K562 (cell line): ENCODE results near the gene MYO3A. TPM values are rescaled to one million over a fixed set of nuclear protein-coding genes. Genes with fewer than 3 reads are reported as not detected.

Source experiments
- ATAC-seq: fragments of 200-7000 bp; cut with Tn5 transposase; 3 replicates; pipeline ENCODE4 v1.9.1; 2020; ENCODE audit warnings: moderate library complexity
- BruUV-seq: library from RNA; stranded (reverse); fragments of 400-500 nt; replicated peaks from 2 replicates; lab custom pipeline; 2021; lab: Mats Ljungman, UMichigan
- CTCF ChIA-PET: fragments of 300-600 bp; formaldehyde crosslinking; extraction: SDS; loops from one replicate; lab custom pipeline; 2021; ENCODE audit warnings: low intra/inter-chr PET ratio; lab: Yijun Ruan, JAX
- POLR2A ChIA-PET: fragments of 300-600, 350-650 bp; sonication (Branson Sonifier 250); formaldehyde crosslinking; extraction: SDS; loops from one replicate; lab custom pipeline; 2021; ENCODE audit warnings: antibody characterized with exemption, inconsistent platforms; lab: Yijun Ruan, JAX
- DNase-seq, 4 experiments: peaks; one replicate each; pipeline versions ENCODE4 v3.0.0 to v3.0.0-alpha.2; 2011 to 2018; ENCODE audit warnings: low spot score in 3 of 4, mixed read lengths in 3 of 4; ENCODE audit errors: extremely low read depth in 1 of 4
- FAIRE-seq: peaks from 2 replicates; lab custom pipeline; 2011; peaks lifted over from hg19 to GRCh38; lab: Jason Lieb, UNC
- H2AFZ ChIP-seq: 2 replicates; pipeline ENCODE4 v1.6.0; 2011; ENCODE audit warnings: low read depth, low read length, control low read depth, inconsistent platforms
- H3K27ac ChIP-seq: fragments of 200-600 bp; 3 replicates; pipeline ENCODE4 v1.8.0; 2011; ENCODE audit warnings: low read depth, mild to moderate bottlenecking, control low read depth, inconsistent platforms, low read length, moderate library complexity, mixed read lengths; ENCODE audit errors: extremely low read depth
- H3K27me3 ChIP-seq, 2 experiments: fragments of 300-600 bp in 1 of 2; 2 replicates in 1 of 2; 3 replicates in 1 of 2; pipeline versions ENCODE4 v1.6.0 to v1.8.0; 2011; ENCODE audit warnings: inconsistent platforms in 2 of 2, low read length in 2 of 2, mild to moderate bottlenecking in 1 of 2, mixed read lengths in 1 of 2, moderate library complexity in 1 of 2; ENCODE audit not compliant: control insufficient read depth in 2 of 2, insufficient read depth in 2 of 2
- H3K36me3 ChIP-seq: fragments of 300-600 bp; 3 replicates; pipeline ENCODE4 v1.8.0; 2011; ENCODE audit warnings: mild to moderate bottlenecking, low read length, inconsistent platforms; ENCODE audit not compliant: control insufficient read depth, insufficient read depth
- H3K4me1 ChIP-seq, 2 experiments: fragments of 200-600 bp in 1 of 2; replicated peaks in 1 of 2; 2 replicates in 1 of 2; 3 replicates in 1 of 2; pipeline versions ENCODE4 v1.5.1 to v1.8.0; 2011; ENCODE audit warnings: inconsistent platforms in 2 of 2, low read length in 2 of 2, mild to moderate bottlenecking in 1 of 2, mixed read lengths in 1 of 2, moderate library complexity in 1 of 2; ENCODE audit not compliant: control insufficient read depth in 2 of 2, insufficient read depth in 2 of 2
- H3K4me2 ChIP-seq: 2 replicates; pipeline ENCODE4 v1.6.1; 2011; ENCODE audit warnings: low read length, control low read depth, inconsistent platforms, mixed read lengths; ENCODE audit not compliant: insufficient read depth
- H3K4me3 ChIP-seq: fragments of 200-600 bp; sonication (generic), shearing (Covaris generic); 2 replicates; pipeline ENCODE4 v1.5.1; 2016; ENCODE audit warnings: control low read depth, inconsistent platforms
- H3K79me2 ChIP-seq: fragments of 200-600 bp; 3 replicates; pipeline ENCODE4 v1.8.0; 2011; ENCODE audit warnings: low read length, inconsistent platforms; ENCODE audit not compliant: control insufficient read depth, insufficient read depth
- H3K9ac ChIP-seq, 2 experiments: 2 replicates each; pipeline versions ENCODE4 v1.6.0 to v1.6.1; 2011; ENCODE audit warnings: low read depth in 2 of 2, low read length in 2 of 2, control low read depth in 1 of 2, inconsistent platforms in 1 of 2, mild to moderate bottlenecking in 1 of 2, mixed read lengths in 1 of 2; ENCODE audit not compliant: insufficient read depth in 1 of 2
- H3K9me1 ChIP-seq: one replicate; pipeline ENCODE4 v1.6.0; 2011; ENCODE audit warnings: inconsistent platforms, mild to moderate bottlenecking, low read length, moderate library complexity; ENCODE audit not compliant: control insufficient read depth, insufficient read depth
- H3K9me3 ChIP-seq: replicated peaks from 2 replicates; pipeline ENCODE4 v1.5.1; 2011; ENCODE audit warnings: low read depth, low read length, inconsistent platforms; ENCODE audit not compliant: control insufficient read depth, insufficient read depth
- H4K20me1 ChIP-seq: replicated peaks from 2 replicates; pipeline ENCODE4 v1.6.1; 2011; ENCODE audit warnings: low read length, inconsistent platforms, mixed read lengths; ENCODE audit not compliant: control insufficient read depth, insufficient read depth
- ARNT ChIP-seq, 2 experiments: fragments of 450-650 bp; IDR thresholded peaks; 2 replicates each; pipeline ENCODE4 v1.6.1; 2016; ENCODE audit warnings: mild to moderate bottlenecking in 1 of 2
- HNRNPUL1 ChIP-seq: fragments of 200-400 bp; formaldehyde crosslinking; IDR thresholded peaks from 2 replicates; pipeline ENCODE4 v1.6.1; 2017; ENCODE audit warnings: low read length
- PHF8 ChIP-seq: fragments of 200-600 bp; sonication (generic); IDR thresholded peaks from 2 replicates; pipeline ENCODE4 v1.6.1; 2012; ENCODE audit warnings: mixed run types, mild to moderate bottlenecking, inconsistent platforms, low read length, moderate library complexity, borderline replicate concordance
- PRDM10 ChIP-seq: fragments of 450-650 bp; IDR thresholded peaks from 2 replicates; pipeline ENCODE4 v1.6.1; 2018; ENCODE audit not compliant: partially characterized antibody
- RAD51 ChIP-seq: fragments of 450-650 bp; IDR thresholded peaks from 2 replicates; pipeline ENCODE4 v1.7.1; 2016; ENCODE audit warnings: low read depth, mild to moderate bottlenecking, borderline replicate concordance
- RBM39 ChIP-seq: fragments of 200-400 bp; formaldehyde crosslinking; optimal IDR thresholded peaks from 2 replicates; pipeline ENCODE3; 2018; ENCODE audit warnings: low read depth, low read length
- RUNX1 ChIP-seq: sonication (generic); IDR thresholded peaks from 2 replicates; pipeline ENCODE4 v1.6.1; 2016; ENCODE audit warnings: antibody characterized with exemption, low read depth
- SAP30 ChIP-seq: fragments of 200-600 bp; sonication (generic); IDR thresholded peaks from 2 replicates; pipeline ENCODE4 v1.6.1; 2012; ENCODE audit warnings: borderline replicate concordance, low read depth, mild to moderate bottlenecking, moderate library complexity, low read length, control low read depth, inconsistent platforms; ENCODE audit not compliant: insufficient read depth, poor library complexity, severe bottlenecking
- TGIF2 ChIP-seq: sonication (generic); formaldehyde crosslinking; IDR thresholded peaks from 2 replicates; pipeline ENCODE4 v1.8.1; 2022; ENCODE audit warnings: mild to moderate bottlenecking, missing genetic modification reagents, moderate library complexity
- ZNF24 ChIP-seq: fragments of 450-650 bp; IDR thresholded peaks from 2 replicates; pipeline ENCODE4 v1.6.1; 2016
- ZNF408 ChIP-seq: fragments of 250-450 bp; sonication (Bioruptor Pico); IDR thresholded peaks from 2 replicates; pipeline ENCODE4 v1.4.0; 2020; ENCODE audit warnings: low read depth, mild to moderate bottlenecking, moderate library complexity
- WGBS: fragments of 100-300 bp; shearing (Covaris generic); methylation state at CpG from one replicate; pipeline ENCODE4 v1.1.6; 2016; ENCODE audit warnings: low coverage, mixed read lengths; ENCODE audit not compliant: insufficient coverage; ENCODE audit errors: missing lambda C conversion rate; 5-methylcytosine and 5-hydroxymethylcytosine counted together
- in situ Hi-C: fragments of 300-500 bp; cut with MboI; formaldehyde crosslinking; loops from 4 replicates; pipeline ENCODE4 v1.15.0; 2018; ENCODE audit warnings: inconsistent platforms, mixed read lengths
- intact Hi-C: fragments of 100-400 bp; cut with micrococcal nuclease; formaldehyde crosslinking; loops from 2 replicates; pipeline ENCODE4 v1.14.2; 2022
- polyA plus RNA-seq, 8 experiments: library from polyadenylated mRNA; depleted of rRNA in 4 of 8; stranded (reverse) in 5 of 8; unstranded in 3 of 8; fragments of >200 nt; fragmentation: Nextera tagmentation in 2 of 8; fragmentation: Illumina TruSeq in 1 of 8; extraction: Ambion mirVana in 2 of 8; extraction: Trizol in 1 of 8; gene quantifications; 2 replicates each; pipeline versions ENCODE4 v1.2.1 to v1.2.3, GENCODE V29; 2011 to 2014; ENCODE audit warnings: inconsistent platforms in 1 of 8, missing spikeins in 1 of 8
- total RNA-seq, 7 experiments: library from RNA; depleted of rRNA in 6 of 7; stranded (reverse); fragments of >200 nt in 6 of 7; fragmentation: Illumina TruSeq in 2 of 7; extraction: Trizol in 2 of 7; gene quantifications; 2 replicates each; pipeline versions ENCODE4 v1.2.1 to v1.2.3, GENCODE V29; 2011 to 2021; ENCODE audit warnings: low replicate concordance in 1 of 7

MYO3A gene
- total and polyA plus RNA-seq, 9 of the 15 experiments (the other 6 are each of a cell fraction or from before 2014, with no cell fraction given) = not detected

GRCh38 chr10:25972631-25973030 is 38.6 kb downstream of the MYO3A start:
- Histone ChIP-seq H3K79me2 (no peaks in the 10 kb centered on the region), H3K9ac (no peak overlapping the region), H3K9me1 (no peaks in the 10 kb centered on the region), H4K20me1 (no peaks in the 10 kb centered on the region), H2AFZ (no peak overlapping the region), H3K36me3 (no peaks in the 10 kb centered on the region), H3K9me3 (no peaks in the 10 kb centered on the region), H3K4me1 (no peaks in the 10 kb centered on the region), H3K4me2 (no peak overlapping the region), H3K27me3 (no peaks in the 10 kb centered on the region), H3K4me3 (no peak overlapping the region), H3K27ac (no peak overlapping the region)
- FAIRE-seq = no peak
- no peak for ATAC-seq
- TF ChIP-seq HNRNPUL1 (no peak), ARNT (IDR thresholded peaks at IDR 0.05) (no peak), TGIF2 (no peak), RUNX1 (no peak)
- DNase-seq = no peak
- intact Hi-C loops = no loop called here
- POLR2A ChIA-PET = no interaction called here
- no TSS peak for BruUV-seq
- CTCF ChIA-PET = no interaction called here
- in situ Hi-C loops = no loop called here

GRCh38 chr10:25974897-25975459 is 40.9 kb downstream of the MYO3A start:
- Histone ChIP-seq H3K4me3 (no peak overlapping the region), H2AFZ (no peak overlapping the region), H3K4me2 (no peak overlapping the region), H3K79me2 (no peaks in the 10 kb centered on the region), H3K9me3 (no peaks in the 10 kb centered on the region), H3K9me1 (no peaks in the 10 kb centered on the region), H3K4me1 (no peaks in the 10 kb centered on the region), H3K27me3 (no peaks in the 10 kb centered on the region), H3K9ac (no peak overlapping the region), H3K36me3 (no peaks in the 10 kb centered on the region), H3K27ac (no peak overlapping the region), H4K20me1 (no peaks in the 10 kb centered on the region)
- ChIA-PET CTCF (no interaction called here), POLR2A (no interaction called here)
- TF ChIP-seq ZNF24 (no peak), PHF8 (no peak), RAD51 (no peak), SAP30 (no peak), RBM39 (no peak), PRDM10 (no peak), ZNF408 (CRISPR knock-in tag) (no peak)
- ATAC-seq (no peak), DNase-seq (no peak), FAIRE-seq (no peak)
- no TSS peak for BruUV-seq
- in situ Hi-C loops (no loop called here), intact Hi-C loops (no loop called here)
- 0% methylated on average over 3 of the region's 3 CpGs for WGBS
